ENCODE data around the gene SYNPO2.
"Not testable (repeated sequence)": the region's sequence is repeated elsewhere in the genome, so short reads cannot be mapped to it uniquely, and the experiment has no call there.

The SYNPO2 gene

GRCh38 chr4:119034276-119035008 lies 145.8 kb downstream of the SYNPO2 start:
- no peak for DNase-seq

- DNase-seq, result no peak
These were observed 147.5 kb downstream of the SYNPO2 start for GRCh38 chr4:119035951-119036737.

- DNase-seq, result no peak
These were observed 149.1 kb downstream of the SYNPO2 start for GRCh38 chr4:119037709-119038108.

GRCh38 chr4:119038116-119038841 lies 149.6 kb downstream of the SYNPO2 start:
- no peak for DNase-seq

GRCh38 chr4:119039160-119039559 lies 150.5 kb downstream of the SYNPO2 start:
- DNase-seq, result no peak

GRCh38 chr4:119039779-119040178 lies 151.1 kb downstream of the SYNPO2 start:
- no peak for DNase-seq

GRCh38 chr4:119040261-119040660 lies 151.6 kb downstream of the SYNPO2 start:
- DNase-seq, result no peak

- DNase-seq, result no peak
These were observed 152.1 kb downstream of the SYNPO2 start for GRCh38 chr4:119040694-119041185.

- no peak for DNase-seq
These were observed 152.7 kb downstream of the SYNPO2 start for GRCh38 chr4:119041396-119041795.

GRCh38 chr4:119041951-119042560 lies 153.4 kb downstream of the SYNPO2 start:
- DNase-seq, result peak; percentile 34 to 41

- no peak for DNase-seq
These were observed 157.6 kb downstream of the SYNPO2 start for GRCh38 chr4:119046263-119046662.

GRCh38 chr4:119047059-119047458 lies 158.4 kb downstream of the SYNPO2 start:
- not testable (repeated sequence) for DNase-seq

GRCh38 chr4:119048446-119048845 lies 159.8 kb downstream of the SYNPO2 start:
- no peak for DNase-seq

GRCh38 chr4:119049342-119049741 lies 160.7 kb downstream of the SYNPO2 start:
- DNase-seq, result no peak

- no peak for DNase-seq
These were observed 162.0 kb downstream of the SYNPO2 start for GRCh38 chr4:119050527-119051090.

GRCh38 chr4:119053245-119053644 lies 164.6 kb downstream of the SYNPO2 start:
- no peak for DNase-seq

GRCh38 chr4:119053997-119054396 lies 165.3 kb downstream of the SYNPO2 start:
- no peak for DNase-seq

- no peak for DNase-seq
These were observed 168.8 kb downstream of the SYNPO2 start for GRCh38 chr4:119057417-119057816.

- no peak for DNase-seq
These were observed 170.6 kb downstream of the SYNPO2 start for GRCh38 chr4:119059221-119059620.

GRCh38 chr4:119067125-119067524 lies 178.5 kb downstream of the SYNPO2 start:
- not testable (repeated sequence) for DNase-seq

- DNase-seq, result not testable (repeated sequence)
These were observed 179.2 kb downstream of the SYNPO2 start for GRCh38 chr4:119067670-119068360.

- DNase-seq, result no peak
These were observed 179.9 kb downstream of the SYNPO2 start for GRCh38 chr4:119068529-119068962.

All from stimulated activated CD4-positive, alpha-beta T cell treated with anti-CD3 and anti-CD28 coated beads, Interleukin-2, amount 100 ng/mL, for 48 hours (primary cell).